Right forelimb (tissue), 1 donor: Measurements from ENCODE around the gene SERPINB13.

Experiments used
- DNase-seq: peaks from one replicate; pipeline ENCODE4 v3.0.0-alpha.2; 2018

Gene SERPINB13

GRCh38 chr18:63586966-63587365, at the start of gene SERPINB13:
SERPINB13 (plus strand) TSS chr18:63587343; CDS start chr18:63588668, 1,325 bp downstream.
- no peak for DNase-seq

DNA sequence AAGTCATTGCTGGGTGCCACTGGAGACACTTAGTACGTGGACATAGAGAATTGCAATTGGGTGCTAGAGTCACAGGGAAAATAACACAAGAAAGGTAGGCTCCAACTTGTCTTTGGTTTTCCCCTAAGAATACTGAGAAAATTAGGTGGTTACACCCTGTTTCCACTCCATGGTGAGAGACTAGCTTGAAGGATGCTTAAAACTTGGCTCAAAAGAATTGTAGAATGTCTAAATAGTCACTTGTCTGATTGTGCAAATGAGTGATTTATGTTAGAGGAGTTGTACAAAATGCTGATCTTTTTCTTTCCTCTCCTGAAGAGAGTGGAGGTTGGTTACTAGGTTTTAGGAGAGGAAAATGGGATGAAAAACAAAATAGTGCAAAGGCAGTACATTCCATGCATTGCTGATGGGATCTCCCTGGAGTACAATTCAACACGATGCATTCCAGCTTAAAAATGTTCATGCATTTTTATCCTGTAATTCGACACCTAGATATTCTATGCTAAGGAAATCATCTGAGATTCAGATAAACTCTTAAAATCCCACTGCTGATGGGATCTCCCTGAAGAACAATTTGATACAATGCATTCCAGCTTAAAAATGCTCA, 47.1 kb upstream of the SERPINB13 start:
- no peak for DNase-seq

GRCh38 chr18:63542069-63542468, 45.1 kb upstream of the SERPINB13 start, which contains the start of gene SERPINB12:
SERPINB12 (plus strand) TSS chr18:63542369; CDS start chr18:63556160, 13,791 bp downstream.
- no peak for DNase-seq

- no peak for DNase-seq
Measured at GRCh38 chr18:63544017-63544416, 43.1 kb upstream of the SERPINB13 start.

GRCh38 chr18:63545000-63545399, 42.1 kb upstream of the SERPINB13 start:
- DNase-seq = no peak

DNA sequence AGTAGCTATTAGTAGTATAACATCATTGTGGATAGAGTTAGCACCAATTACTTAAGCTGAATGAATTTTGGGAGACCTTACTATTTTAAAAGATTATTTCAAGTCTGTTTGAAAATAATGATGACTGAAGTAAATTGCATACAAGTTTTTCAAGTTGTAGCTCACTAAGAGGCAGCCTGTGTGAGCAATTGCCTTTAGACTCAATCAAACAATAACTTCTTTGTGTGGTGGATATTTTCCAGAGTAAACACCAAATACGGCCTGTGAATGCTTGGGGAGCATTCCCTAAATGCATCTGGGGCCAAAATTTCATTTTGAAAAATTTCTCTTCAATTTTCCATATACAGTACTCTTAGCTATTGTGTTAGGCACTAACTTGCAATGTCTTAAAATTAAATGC, 37.1 kb upstream of the SERPINB13 start:
- no peak for DNase-seq

DNA sequence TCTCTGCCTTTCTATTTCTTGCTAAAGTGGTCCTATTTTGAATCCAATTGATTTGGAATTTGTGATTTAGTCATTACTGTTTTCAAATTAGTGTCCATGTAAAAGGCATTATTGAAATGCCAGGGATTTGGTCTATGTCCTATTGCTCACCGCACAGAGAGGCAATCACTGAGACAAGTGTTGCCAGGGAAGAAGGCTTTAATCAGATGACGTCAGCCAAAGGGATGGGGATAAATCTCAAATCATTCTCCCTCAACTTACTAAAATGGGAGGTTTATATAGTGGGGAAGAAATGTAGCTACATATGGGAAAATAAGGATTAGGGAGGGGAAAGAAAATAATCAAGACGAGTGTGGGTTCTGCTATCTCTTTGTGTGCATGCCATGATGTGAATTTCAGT, 35.4 kb upstream of the SERPINB13 start:
- no peak for DNase-seq

DNA sequence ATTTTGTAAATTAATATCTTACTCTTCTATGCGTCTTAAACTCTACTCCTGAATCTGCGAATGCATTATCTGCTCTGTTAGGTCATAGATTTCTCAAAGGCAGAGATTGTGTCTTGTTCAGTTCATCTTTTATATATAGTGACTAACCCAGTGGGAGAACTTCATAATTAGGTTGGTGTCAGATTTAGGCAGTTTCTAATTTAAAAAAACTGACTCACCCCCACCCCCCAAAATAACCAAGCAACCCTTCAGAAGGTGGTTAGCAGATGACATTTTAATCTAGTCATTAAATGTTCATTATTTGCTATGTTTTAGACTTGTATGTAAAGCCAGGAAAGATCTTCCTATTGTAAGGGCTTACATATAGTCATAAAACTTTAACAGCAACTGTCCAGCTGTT, 34.6 kb upstream of the SERPINB13 start:
- DNase-seq = no peak

GRCh38 chr18:63553081-63553480, 34.1 kb upstream of the SERPINB13 start:
- no peak for DNase-seq

GRCh38 chr18:63559567-63560491, 27.3 kb upstream of the SERPINB13 start:
- no peak for DNase-seq

DNA sequence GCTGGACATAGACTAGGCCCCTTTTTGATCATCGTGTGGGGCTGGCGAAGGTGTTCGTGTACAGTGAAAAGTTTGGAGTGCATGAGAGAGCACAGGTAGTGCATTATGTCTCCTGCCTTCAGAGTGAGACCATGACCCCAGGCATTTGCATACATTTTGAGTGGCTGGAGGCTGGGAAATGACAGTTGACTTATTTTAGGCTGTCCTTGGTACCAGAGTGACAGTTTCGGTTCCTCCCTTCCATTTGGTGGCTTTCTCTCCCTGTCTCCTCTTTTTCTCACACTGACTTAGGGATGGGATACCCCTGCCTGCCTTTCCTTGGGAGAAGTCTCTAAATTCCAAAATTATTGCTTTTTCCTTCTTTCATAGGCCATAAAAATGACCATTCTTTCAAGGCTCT, 24.9 kb upstream of the SERPINB13 start:
- DNase-seq = no peak

DNA sequence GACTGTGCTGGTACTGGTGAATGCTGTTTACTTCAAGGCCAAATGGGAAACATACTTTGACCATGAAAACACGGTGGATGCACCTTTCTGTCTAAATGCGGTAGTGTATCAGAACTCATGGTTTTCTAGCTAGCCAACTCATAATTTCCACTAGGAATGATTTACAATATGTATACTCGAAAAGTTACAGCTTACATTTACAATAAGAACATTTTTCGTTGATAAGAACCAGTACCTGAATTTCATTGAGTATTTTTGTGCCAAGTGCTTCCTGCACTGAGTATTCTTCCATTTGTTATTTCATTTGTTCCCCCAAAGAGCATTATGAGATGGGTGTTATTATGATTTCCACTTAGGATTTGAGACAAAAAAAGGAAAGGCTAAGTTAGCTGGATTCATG, 23.1 kb upstream of the SERPINB13 start:
- DNase-seq = no peak

- no peak for DNase-seq
Measured at GRCh38 chr18:63564561-63564960, 22.6 kb upstream of the SERPINB13 start.

DNA sequence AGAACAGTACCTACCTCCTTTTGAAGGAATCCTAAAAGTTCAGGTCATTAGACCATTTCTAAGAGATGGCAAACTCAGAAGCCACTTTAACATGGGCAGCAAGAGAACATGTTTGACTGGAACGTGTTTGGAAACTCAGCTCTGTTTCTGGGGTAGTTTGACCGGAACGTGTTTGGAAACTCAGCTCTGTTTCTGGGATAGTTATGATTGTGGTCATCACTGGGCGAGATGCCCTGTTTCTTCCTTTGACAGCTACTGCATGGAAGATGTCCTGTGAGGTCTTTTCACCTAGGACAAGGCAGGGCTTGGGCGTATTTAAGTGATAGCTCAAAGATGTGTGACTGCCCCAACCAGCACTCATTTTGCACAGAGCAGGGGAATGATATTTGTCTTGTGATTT, 19.9 kb upstream of the SERPINB13 start:
- DNase-seq = no peak

- DNase-seq = no peak
Measured at GRCh38 chr18:63567825-63568224, 19.3 kb upstream of the SERPINB13 start.

GRCh38 chr18:63570721-63571120, 16.4 kb upstream of the SERPINB13 start:
- DNase-seq = no peak

GRCh38 chr18:63575681-63576080, 11.5 kb upstream of the SERPINB13 start:
- no peak for DNase-seq

GRCh38 chr18:63578357-63578958, 8.7 kb upstream of the SERPINB13 start:
- no peak for DNase-seq

DNA sequence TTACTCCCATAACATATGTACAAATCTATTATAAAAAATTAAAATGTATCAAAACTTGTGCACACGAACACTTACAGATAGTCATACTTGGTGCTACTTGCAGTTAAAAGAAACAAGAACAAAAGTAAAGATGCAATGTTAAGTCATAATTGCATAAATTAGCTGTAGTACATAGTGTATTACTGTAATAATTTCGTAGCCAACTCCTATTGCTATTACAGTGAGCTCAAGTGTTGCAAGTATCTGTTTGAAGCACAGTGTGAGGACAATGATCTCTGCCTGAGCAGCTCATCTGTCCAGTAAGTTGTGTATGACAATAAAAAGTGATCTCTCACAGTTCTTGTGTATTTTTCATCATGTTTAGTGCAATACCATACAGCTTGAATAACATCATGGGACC, 7.5 kb upstream of the SERPINB13 start:
- DNase-seq = no peak

DNA sequence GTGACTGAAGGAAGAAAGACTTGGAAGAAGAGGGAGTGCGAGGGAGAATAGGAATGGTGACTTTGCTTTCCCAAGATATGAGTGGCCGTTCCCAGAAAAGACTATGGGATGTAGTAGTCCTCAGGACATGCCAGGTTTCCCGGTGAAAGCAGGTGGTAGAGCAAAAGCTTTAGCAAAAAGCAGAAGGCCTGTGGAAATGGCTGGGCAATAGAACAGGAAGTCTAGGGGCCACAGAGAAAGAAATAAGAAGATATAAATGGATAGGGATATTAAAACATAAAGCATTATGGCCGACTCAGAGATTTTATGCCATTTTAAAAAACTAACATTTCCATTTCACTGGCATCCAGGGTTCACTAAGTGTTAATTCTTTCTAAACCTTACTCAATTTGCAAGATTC, 1.2 kb upstream of the SERPINB13 start:
- no peak for DNase-seq

DNA sequence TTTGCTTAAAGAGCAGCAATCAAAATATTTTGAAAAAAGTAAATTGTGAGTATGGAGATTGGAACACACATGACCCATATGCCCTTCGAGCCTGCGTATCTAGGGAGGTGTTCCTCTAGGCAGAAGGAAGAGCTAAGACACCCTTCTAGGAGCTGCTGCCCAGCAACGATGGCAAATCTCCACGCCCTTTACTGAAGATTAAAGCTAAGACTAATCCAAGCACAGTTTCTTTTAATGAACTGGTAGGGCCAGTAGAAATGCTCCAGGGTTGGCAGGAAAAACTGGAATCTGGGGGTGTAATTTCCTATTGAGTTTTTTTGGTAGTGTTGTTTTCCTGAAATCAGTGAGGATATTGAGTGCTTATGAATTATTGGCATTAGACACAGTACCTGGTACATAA, 712 bp upstream of the SERPINB13 start:
- DNase-seq = no peak

GRCh38 chr18:63588909-63589308, 1.8 kb downstream of the SERPINB13 start:
- DNase-seq = no peak

- DNase-seq = no peak
Measured at GRCh38 chr18:63590373-63590772, 3.2 kb downstream of the SERPINB13 start.
